IMR-90 (cell line): Measurements from ENCODE around the gene P2RX3. TPM values are rescaled to one million over a fixed set of nuclear protein-coding genes. Genes with fewer than 3 reads are reported as not detected.

ENCODE experiments used
- ATAC-seq: fragments of 200-7000 bp; cut with Tn5 transposase; 2 replicates; pipeline ENCODE4 v1.9.1; 2020; ENCODE audit warnings: low read depth, mild to moderate bottlenecking, moderate library complexity
- BruUV-seq: library from RNA; stranded (reverse); fragments of 400-500 nt; replicated peaks from 2 replicates; lab custom pipeline; 2021; lab: Mats Ljungman, UMichigan
- CTCF ChIA-PET: fragments of 300-600 bp; formaldehyde crosslinking; extraction: SDS; loops from one replicate; lab custom pipeline; 2021; ENCODE audit warnings: antibody characterized with exemption; lab: Yijun Ruan, JAX
- POLR2A ChIA-PET: fragments of 300-600 bp; sonication (Branson Sonifier 250); formaldehyde crosslinking; loops from one replicate; lab custom pipeline; 2022; ENCODE audit warnings: antibody characterized with exemption; ENCODE audit not compliant: unreplicated experiment; lab: Charles Lee
- DNase-seq: peaks from one replicate; pipeline ENCODE4 v3.0.0; 2013
- H2AFZ ChIP-seq: replicated peaks from 2 replicates; pipeline ENCODE3; 2013; ENCODE audit warnings: low read length, mild to moderate bottlenecking; ENCODE audit not compliant: poor library complexity
- H2AK5ac ChIP-seq: 2 replicates; pipeline ENCODE4 v1.6.1; 2013; ENCODE audit warnings: low read depth, low read length, inconsistent platforms
- H2AK9ac ChIP-seq: replicated peaks from 2 replicates; pipeline ENCODE3; 2013; ENCODE audit warnings: mild to moderate bottlenecking, low read depth, low read length, moderate library complexity; ENCODE audit not compliant: poor library complexity
- H2BK120ac ChIP-seq: 2 replicates; pipeline ENCODE4 v1.6.1; 2013; ENCODE audit warnings: low read depth, low read length, inconsistent platforms
- H2BK15ac ChIP-seq: 3 replicates; pipeline ENCODE4 v1.6.1; 2013; ENCODE audit warnings: low read depth, low read length, inconsistent platforms
- H2BK20ac ChIP-seq: 2 replicates; pipeline ENCODE4 v1.6.1; 2013; ENCODE audit warnings: low read depth, mild to moderate bottlenecking, inconsistent platforms, low read length, moderate library complexity
- H2BK5ac ChIP-seq: 2 replicates; pipeline ENCODE4 v1.6.1; 2013; ENCODE audit warnings: mild to moderate bottlenecking, low read depth, low read length, inconsistent platforms; ENCODE audit not compliant: poor library complexity, severe bottlenecking
- H3K14ac ChIP-seq: replicated peaks from 2 replicates; pipeline ENCODE4 v1.6.1; 2013; ENCODE audit warnings: low read depth, low read length, inconsistent platforms
- H3K18ac ChIP-seq: 2 replicates; pipeline ENCODE4 v1.6.1; 2013; ENCODE audit warnings: low read depth, low read length, control low read depth
- H3K23ac ChIP-seq: 2 replicates; pipeline ENCODE4 v1.6.1; 2013; ENCODE audit warnings: low read depth, low read length, inconsistent platforms
- H3K27ac ChIP-seq: 2 replicates; pipeline ENCODE4 v1.5.1; 2013; ENCODE audit warnings: mild to moderate bottlenecking, control low read depth, low read length; ENCODE audit not compliant: insufficient read depth
- H3K27me3 ChIP-seq: 2 replicates; pipeline ENCODE4 v1.6.1; 2013; ENCODE audit warnings: low read length; ENCODE audit not compliant: control insufficient read depth, insufficient read depth
- H3K36me3 ChIP-seq: 2 replicates; pipeline ENCODE4 v1.6.1; 2013; ENCODE audit warnings: low read length, mixed read lengths; ENCODE audit not compliant: control insufficient read depth, insufficient read depth
- H3K4ac ChIP-seq: 2 replicates; pipeline ENCODE4 v1.6.1; 2013; ENCODE audit warnings: low read depth, low read length, inconsistent platforms
- H3K4me1 ChIP-seq: 2 replicates; pipeline ENCODE4 v1.6.1; 2013; ENCODE audit warnings: low read length, mixed read lengths; ENCODE audit not compliant: control insufficient read depth, insufficient read depth
- H3K4me2 ChIP-seq: 2 replicates; pipeline ENCODE4 v1.6.1; 2013; ENCODE audit warnings: low read depth, mild to moderate bottlenecking, control low read depth, low read length, moderate library complexity
- H3K4me3 ChIP-seq: 2 replicates; pipeline ENCODE4 v1.5.1; 2013; ENCODE audit warnings: low read depth, mild to moderate bottlenecking, control low read depth, low read length, moderate library complexity; ENCODE audit not compliant: insufficient read depth
- H3K56ac ChIP-seq: 2 replicates; pipeline ENCODE4 v1.6.1; 2013; ENCODE audit warnings: low read length, inconsistent platforms; ENCODE audit not compliant: insufficient read depth; ENCODE audit errors: extremely low read depth
- H3K79me1 ChIP-seq, 2 experiments: 2 replicates each; pipeline ENCODE4 v1.6.1; 2013; ENCODE audit warnings: low read length in 2 of 2, inconsistent platforms in 1 of 2, low read depth in 1 of 2
- H3K9ac ChIP-seq: 2 replicates; pipeline ENCODE4 v1.6.1; 2013; ENCODE audit warnings: low read depth, low read length, control low read depth
- H3K9me1 ChIP-seq: 2 replicates; pipeline ENCODE4 v1.6.1; 2013; ENCODE audit warnings: low read length, inconsistent platforms; ENCODE audit not compliant: insufficient read depth
- H3K9me3 ChIP-seq: 2 replicates; pipeline ENCODE4 v1.6.1; 2013; ENCODE audit warnings: low read length; ENCODE audit not compliant: control insufficient read depth, insufficient read depth
- H4K20me1 ChIP-seq: 2 replicates; pipeline ENCODE4 v1.6.1; 2013; ENCODE audit warnings: low read length, inconsistent platforms; ENCODE audit not compliant: insufficient read depth
- H4K5ac ChIP-seq: 2 replicates; pipeline ENCODE4 v1.6.1; 2013; ENCODE audit warnings: mild to moderate bottlenecking, low read depth, low read length, control low read depth
- H4K8ac ChIP-seq, 2 experiments: 2 replicates each; pipeline ENCODE4 v1.6.1; 2013; ENCODE audit warnings: low read depth in 2 of 2, low read length in 2 of 2, control low read depth in 1 of 2, inconsistent platforms in 1 of 2
- H4K91ac ChIP-seq: 2 replicates; pipeline ENCODE4 v1.6.1; 2013; ENCODE audit warnings: low read depth, low read length, inconsistent platforms; ENCODE audit not compliant: insufficient read depth
- CEBPB ChIP-seq: IDR thresholded peaks from 2 replicates; pipeline ENCODE4 v1.6.1; 2012; ENCODE audit warnings: low read depth, low read length, improper control_type of control experiment
- CHD1 ChIP-seq: IDR thresholded peaks from 2 replicates; pipeline ENCODE4 v1.6.1; 2012; ENCODE audit warnings: low read depth, low read length, improper control_type of control experiment
- CTCF ChIP-seq: conservative IDR thresholded peaks from 2 replicates; pipeline ENCODE4 v1.5.1; 2012; ENCODE audit warnings: mild to moderate bottlenecking, low read depth, low read length, improper control_type of control experiment
- ELK1 ChIP-seq: fragments of 150-350 bp; IDR thresholded peaks from 2 replicates; pipeline ENCODE4 v1.6.1; 2016; ENCODE audit warnings: low read depth, mild to moderate bottlenecking, low read length, moderate library complexity, borderline replicate concordance
- FOS ChIP-seq: fragments of 150-350 bp; IDR thresholded peaks from 2 replicates; pipeline ENCODE4 v1.6.1; 2016; ENCODE audit warnings: low read depth, low read length
- MAZ ChIP-seq: IDR thresholded peaks from 2 replicates; pipeline ENCODE4 v1.6.1; 2012; ENCODE audit warnings: low read depth, mild to moderate bottlenecking, low read length, improper control_type of control experiment, moderate library complexity, borderline replicate concordance
- MXI1 ChIP-seq: IDR thresholded peaks from 2 replicates; pipeline ENCODE4 v1.6.1; 2012; ENCODE audit warnings: low read depth, mild to moderate bottlenecking, low read length, moderate library complexity, borderline replicate concordance
- NFE2L2 ChIP-seq: fragments of 150-350 bp; IDR thresholded peaks from 2 replicates; pipeline ENCODE4 v1.6.1; 2016; ENCODE audit warnings: low read depth, mild to moderate bottlenecking, low read length
- RCOR1 ChIP-seq: IDR thresholded peaks from 2 replicates; pipeline ENCODE4 v1.6.1; 2012; ENCODE audit warnings: mild to moderate bottlenecking, low read length, improper control_type of control experiment; ENCODE audit not compliant: insufficient replicate concordance
- RFX5 ChIP-seq: IDR thresholded peaks from 2 replicates; pipeline ENCODE4 v1.8.0; 2012; ENCODE audit warnings: low read depth, mild to moderate bottlenecking, low read length, moderate library complexity
- SMC3 ChIP-seq: fragments of 150-350 bp; IDR thresholded peaks from 2 replicates; pipeline ENCODE4 v1.6.1; 2016; ENCODE audit warnings: low read depth, mild to moderate bottlenecking, antibody characterized with exemption, low read length, moderate library complexity
- USF2 ChIP-seq: fragments of 150-350 bp; IDR thresholded peaks from 2 replicates; pipeline ENCODE4 v1.6.1; 2017; ENCODE audit warnings: mild to moderate bottlenecking, antibody characterized with exemption, low read length, low read depth
- WGBS, 2 experiments: methylation state at CpG; one replicate each; pipeline versions ENCODE4 v1.1.5 to v1.1.7; 2013; ENCODE audit warnings: missing lambda C conversion rate in 2 of 2; ENCODE audit not compliant: insufficient read length in 1 of 2; ENCODE audit errors: extremely low coverage in 2 of 2; 5-methylcytosine and 5-hydroxymethylcytosine counted together
- dilution Hi-C: fragments of 300-500 bp; cut with HindIII; formaldehyde crosslinking; loops from one replicate; pipeline ENCODE4 v1.14.3; 2018; ENCODE audit warnings: low sequenced_read_pairs; ENCODE audit not compliant: unreplicated experiment
- in situ Hi-C: fragments of 300-500 bp; cut with MboI; formaldehyde crosslinking; loops from 3 replicates; pipeline ENCODE4 v1.14.3; 2019; ENCODE audit warnings: low sequenced_read_pairs, inconsistent platforms, mixed read lengths
- intact Hi-C: fragments of 100-400 bp; cut with micrococcal nuclease; formaldehyde crosslinking; loops from 2 replicates; pipeline ENCODE4 v1.10.0; 2022
- polyA plus RNA-seq, 3 experiments: library from polyadenylated mRNA; depleted of rRNA; stranded (reverse); fragments of >200 nt; gene quantifications; 2 replicates each; pipeline ENCODE4 v1.2.3, GENCODE V29; 2012; ENCODE audit warnings: low replicate concordance in 1 of 3
- total RNA-seq: library from RNA; depleted of rRNA; stranded (reverse); fragments of >200 nt; gene quantifications from 2 replicates; pipeline ENCODE4 v1.2.3, GENCODE V29; 2012

Gene P2RX3
- total and polyA plus RNA-seq, 2 of the 4 experiments (the other 2 are of a cell fraction): not detected

GRCh38 chr11:57309106-57310059, 28.8 kb upstream of the P2RX3 start:
- ChIA-PET CTCF (interaction anchor here (1.1 kb wide), 1 partner anchor 60 kb away, joined by 3 read pairs; no protein-coding TSS in a partner anchor), POLR2A (interaction anchor here (0.6 kb wide), 1 partner anchor 721 kb away, joined by 10 read pairs; no protein-coding TSS in a partner anchor)
- H3K14ac ChIP-seq: no peak overlapping the region; the same call in 1 of the 2 replicates
- intact Hi-C loops: no loop called here
- DNase-seq: no peak
- H4K5ac ChIP-seq: no peak overlapping the region
- H3K27me3 ChIP-seq: no peaks in the 10 kb centered on the region
- peaks cover 58% of the 10 kb centered on the region for H4K20me1 ChIP-seq
- 95% methylated on average over 15 of the region's 24 CpGs; no CpG with 5 or more reads in 1 of the 2 experiments for WGBS, 2 experiments
- H3K23ac ChIP-seq: peak overlapping the region; percentile 48; the same call in 1 of the 2 replicates
- H2BK15ac ChIP-seq: no peak overlapping the region
- H4K91ac ChIP-seq: no peak overlapping the region
- H3K4me1 ChIP-seq: peaks cover 48% of the 10 kb centered on the region
- in situ Hi-C loops: no loop called here
- H3K4ac ChIP-seq: 0 out of 2 replicates have a peak overlapping the region, but pooled peaks have one; percentile 93
- no peak overlapping the region for H2BK20ac ChIP-seq
- no peak overlapping the region for H2AFZ ChIP-seq
- H3K36me3 ChIP-seq: peaks cover 64% of the 10 kb centered on the region
- H2AK9ac ChIP-seq: peak overlapping the region; percentile 81
- no peak overlapping the region for H3K18ac ChIP-seq
- peaks cover 28 to 77% of the 10 kb centered on the region in 2 experiments for H3K79me1 ChIP-seq
- H3K9me1 ChIP-seq: peaks cover 53% of the 10 kb centered on the region
- H3K9me3 ChIP-seq: no peaks in the 10 kb centered on the region
- dilution Hi-C loops: no loop called here
- no peak overlapping the region for H2BK120ac ChIP-seq
- BruUV-seq: TSS peak; percentile 42
- H2BK5ac ChIP-seq: peak overlapping the region; percentile 17
- H3K9ac ChIP-seq: no peak overlapping the region
- ATAC-seq: no peak
- H4K8ac ChIP-seq: no peak overlapping the region
- no peak overlapping the region for H3K4me2 ChIP-seq
- H2AK5ac ChIP-seq: peak overlapping the region; percentile 27; the same call in 1 of the 2 replicates
- peak overlapping the region; percentile 9; the same call in 1 of the 2 replicates for H3K27ac ChIP-seq
- no peak overlapping the region for H3K56ac ChIP-seq
- H3K4me3 ChIP-seq: no peak overlapping the region
- TF ChIP-seq SMC3: no peak
- no peak for TF ChIP-seq FOS
- TF ChIP-seq ELK1: no peak
- TF ChIP-seq RCOR1: no peak
- TF ChIP-seq CEBPB: no peak
- TF ChIP-seq MAZ: no peak
- no peak for TF ChIP-seq CTCF
- TF ChIP-seq MXI1: no peak
- no peak for TF ChIP-seq USF2
- TF ChIP-seq RFX5: no peak
- TF ChIP-seq NFE2L2: no peak
- TF ChIP-seq CHD1: no peak
